PC-3 (cell line): Measurements from ENCODE around the gene SVIL.

Source experiments
- CTCF ChIP-seq: fragments of 300-600 bp; sonication (generic); conservative IDR thresholded peaks from 2 replicates; pipeline ENCODE4 v1.5.1; 2017; ENCODE audit warnings: antibody characterized with exemption, low read depth, mild to moderate bottlenecking, low read length
- EZH2 ChIP-seq: fragments of 300-600 bp; sonication (generic); IDR thresholded peaks from one replicate; pipeline ENCODE4 v1.6.1; 2017; ENCODE audit warnings: antibody characterized with exemption, mild to moderate bottlenecking, low read length; ENCODE audit not compliant: unreplicated experiment

- no peak for TF ChIP-seq CTCF
- no peak for TF ChIP-seq EZH2
Measured at GRCh38 chr10:29680091-29680490, 45.3 kb upstream of the SVIL start.
